NCI-H2107 (cell line): Measurements from ENCODE around the gene INPP5E.

Source experiments
- DNase-seq: peaks from one replicate; lab custom pipeline; 2025; lab: John Stamatoyannopoulos, UW

Gene INPP5E, protein sequence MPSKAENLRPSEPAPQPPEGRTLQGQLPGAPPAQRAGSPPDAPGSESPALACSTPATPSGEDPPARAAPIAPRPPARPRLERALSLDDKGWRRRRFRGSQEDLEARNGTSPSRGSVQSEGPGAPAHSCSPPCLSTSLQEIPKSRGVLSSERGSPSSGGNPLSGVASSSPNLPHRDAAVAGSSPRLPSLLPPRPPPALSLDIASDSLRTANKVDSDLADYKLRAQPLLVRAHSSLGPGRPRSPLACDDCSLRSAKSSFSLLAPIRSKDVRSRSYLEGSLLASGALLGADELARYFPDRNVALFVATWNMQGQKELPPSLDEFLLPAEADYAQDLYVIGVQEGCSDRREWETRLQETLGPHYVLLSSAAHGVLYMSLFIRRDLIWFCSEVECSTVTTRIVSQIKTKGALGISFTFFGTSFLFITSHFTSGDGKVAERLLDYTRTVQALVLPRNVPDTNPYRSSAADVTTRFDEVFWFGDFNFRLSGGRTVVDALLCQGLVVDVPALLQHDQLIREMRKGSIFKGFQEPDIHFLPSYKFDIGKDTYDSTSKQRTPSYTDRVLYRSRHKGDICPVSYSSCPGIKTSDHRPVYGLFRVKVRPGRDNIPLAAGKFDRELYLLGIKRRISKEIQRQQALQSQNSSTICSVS

DNA sequence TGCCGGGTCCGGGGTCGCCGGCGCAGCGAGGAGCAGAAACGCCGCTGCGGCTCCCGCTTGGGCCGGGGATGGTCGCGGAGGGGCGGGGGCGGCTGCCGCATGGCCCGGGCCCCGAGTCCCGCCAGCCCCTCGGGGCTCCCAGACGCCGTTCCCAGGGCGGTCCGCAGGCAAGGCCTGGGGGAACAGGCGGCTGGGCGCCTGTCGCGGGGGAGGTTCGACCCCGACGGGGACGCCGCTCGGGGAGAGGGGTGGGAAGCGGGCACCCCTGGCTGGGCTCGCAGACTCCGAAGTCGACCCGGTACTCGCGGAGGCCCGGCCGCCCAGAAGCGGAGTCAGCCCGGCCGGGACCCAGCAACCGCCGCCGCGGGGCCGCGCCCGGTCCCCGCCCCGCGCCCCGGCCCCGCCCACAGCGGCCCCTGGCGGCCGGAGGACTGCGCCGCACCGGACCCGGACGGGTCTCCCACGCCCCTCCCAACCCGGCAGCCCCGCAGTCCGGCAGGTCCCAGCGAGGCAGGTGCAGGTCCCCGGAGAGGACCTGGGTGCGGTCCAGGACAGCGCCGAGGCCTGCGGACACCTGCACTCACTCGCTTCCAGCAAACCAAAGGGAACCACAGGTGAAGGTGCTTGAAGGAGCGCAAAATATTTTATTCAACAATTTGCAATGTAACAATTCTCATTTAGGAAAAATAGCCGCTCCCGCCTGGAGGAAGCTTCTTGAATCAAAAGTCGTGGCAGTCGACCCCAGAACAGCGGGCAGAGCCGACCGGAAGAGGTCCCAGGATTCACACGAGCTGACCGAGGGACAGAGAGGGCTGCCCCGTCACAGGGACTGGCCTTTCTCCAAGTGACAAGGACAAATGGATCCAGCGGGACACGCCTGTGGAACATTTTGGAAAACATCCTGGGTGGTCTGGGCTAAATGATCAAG lies at the start of gene INPP5E:
Gene INPP5E, minus strand, starts transcription at position 365 of the 928 bp plus-strand sequence. CDS start 426 bp downstream, outside the sequence.
- peak; percentile 39 for DNase-seq

DNA sequence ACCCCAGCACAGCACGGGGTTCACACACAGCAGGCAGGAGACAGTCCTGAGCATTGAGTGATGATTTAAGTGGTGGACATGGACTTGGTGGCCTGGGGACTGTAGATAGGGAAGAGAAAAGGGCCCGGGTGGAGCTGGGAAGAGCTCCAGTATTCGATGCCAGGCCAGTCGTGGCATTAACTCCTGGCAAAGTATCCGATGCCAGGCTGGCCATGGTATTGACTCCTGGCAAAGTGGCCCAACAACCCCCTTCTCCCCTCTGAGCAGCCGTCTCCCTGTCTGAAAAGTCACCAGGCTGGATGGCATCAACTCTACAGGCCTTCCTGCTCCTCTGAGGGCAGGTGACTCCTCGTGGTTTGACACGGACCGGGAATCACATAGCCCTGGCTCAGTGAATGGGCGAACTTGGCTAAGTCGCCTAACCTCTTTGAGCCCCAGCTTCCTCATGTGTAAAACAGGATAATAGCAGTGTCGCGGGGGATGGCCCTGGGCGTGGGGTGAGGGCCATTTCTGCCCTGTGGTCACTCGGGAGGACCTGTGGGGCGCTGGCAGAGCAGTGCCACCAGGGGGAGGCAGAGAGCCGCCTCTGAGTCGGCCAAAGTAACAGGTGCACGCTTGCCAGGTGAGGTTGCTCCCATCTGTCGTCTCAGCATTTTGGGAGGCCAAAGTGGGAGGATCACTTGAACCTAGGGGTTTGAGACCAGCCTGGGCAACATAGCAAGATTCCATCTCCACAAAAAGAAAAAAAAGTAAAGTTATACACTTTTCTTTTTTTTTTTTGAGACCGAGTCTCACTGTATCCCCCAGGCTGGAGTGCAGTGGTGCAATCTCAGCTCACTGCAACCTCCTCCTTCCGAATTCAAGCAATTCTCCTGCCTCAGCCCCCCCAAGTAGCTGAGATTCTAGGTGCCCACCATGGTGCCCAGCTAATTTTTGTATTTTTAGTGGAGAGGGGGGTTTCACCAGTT lies 48.9 kb upstream of the INPP5E start:
- peak; percentile 47 for DNase-seq

DNA sequence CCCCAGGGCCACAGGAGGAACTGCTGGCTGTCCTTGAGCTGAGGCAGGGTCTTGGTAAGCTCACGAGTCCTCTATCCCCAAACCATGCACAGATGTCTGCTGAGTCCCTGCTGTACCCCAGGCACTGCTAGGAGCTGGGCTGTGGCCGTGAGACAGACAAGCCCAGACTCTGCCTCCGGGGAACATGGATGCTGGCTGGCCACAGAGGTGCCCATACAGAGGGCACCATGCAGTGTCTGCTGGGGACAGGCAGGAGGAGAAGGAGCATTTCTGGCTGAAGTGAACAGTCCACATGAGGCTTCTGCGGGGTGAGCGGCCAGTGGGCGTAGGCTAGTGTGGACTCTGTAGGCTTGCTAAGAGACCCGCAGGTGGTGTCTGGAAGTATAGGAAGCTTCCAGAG lies 48.0 kb upstream of the INPP5E start:
- DNase-seq = no peak

DNA sequence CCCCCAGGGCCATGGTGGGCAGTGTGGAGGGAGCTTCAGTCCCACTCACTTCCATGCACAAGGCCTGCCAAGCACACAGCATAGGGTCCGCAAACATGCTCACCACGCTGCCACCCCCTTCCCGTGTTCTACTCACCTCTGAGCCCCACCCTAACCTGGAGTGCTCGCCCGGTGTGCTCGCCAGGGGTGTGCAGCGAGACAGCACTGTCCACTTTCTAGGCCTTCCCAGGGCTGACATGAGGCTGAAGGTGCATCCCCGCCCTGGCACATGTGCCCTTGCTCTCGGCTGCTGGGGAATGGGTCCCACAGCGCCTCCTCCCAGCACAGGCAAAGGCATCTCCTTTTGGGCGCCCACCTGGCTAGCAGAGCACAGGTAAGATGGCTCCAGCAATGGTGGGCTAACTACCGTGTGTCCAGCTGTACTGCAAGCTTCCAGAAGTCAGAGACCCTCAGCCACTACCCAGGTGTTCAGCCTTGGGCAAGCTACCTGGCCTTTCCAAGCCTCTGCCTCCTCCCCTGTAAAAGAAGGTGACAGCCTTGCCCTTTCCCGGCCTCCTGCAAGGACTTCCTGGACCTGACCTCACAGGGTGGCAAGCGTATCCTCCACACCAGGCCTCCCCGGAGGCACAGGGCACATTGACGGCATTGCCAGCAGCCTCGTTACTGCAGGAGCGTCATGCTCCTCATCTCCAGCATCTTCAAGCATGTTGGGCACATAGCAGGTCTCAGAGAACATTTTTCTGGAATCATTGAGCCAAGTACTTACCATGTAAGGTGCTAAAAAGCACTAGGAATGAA lies 47.4 kb upstream of the INPP5E start:
- DNase-seq = no peak

DNA sequence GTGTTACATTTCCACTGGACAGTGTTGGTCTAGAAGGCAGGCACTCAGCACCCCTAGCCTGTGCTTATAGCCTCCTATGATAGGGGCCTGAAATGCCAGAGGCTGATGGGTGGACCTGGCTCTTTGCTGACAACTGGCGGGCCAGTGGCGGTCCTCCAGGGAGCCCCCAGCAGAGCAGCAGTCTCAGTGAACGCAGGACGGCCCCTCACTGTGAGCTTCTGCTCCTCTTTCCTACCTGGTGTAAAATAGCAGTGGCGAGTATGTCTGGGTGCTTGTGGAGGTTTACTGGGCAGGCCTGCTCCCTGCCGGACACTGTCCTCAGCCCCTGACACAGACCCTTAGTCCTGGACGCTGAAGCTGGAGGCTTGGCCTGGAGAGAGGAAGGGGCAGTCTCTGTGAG lies 46.5 kb upstream of the INPP5E start:
- no peak for DNase-seq

DNA sequence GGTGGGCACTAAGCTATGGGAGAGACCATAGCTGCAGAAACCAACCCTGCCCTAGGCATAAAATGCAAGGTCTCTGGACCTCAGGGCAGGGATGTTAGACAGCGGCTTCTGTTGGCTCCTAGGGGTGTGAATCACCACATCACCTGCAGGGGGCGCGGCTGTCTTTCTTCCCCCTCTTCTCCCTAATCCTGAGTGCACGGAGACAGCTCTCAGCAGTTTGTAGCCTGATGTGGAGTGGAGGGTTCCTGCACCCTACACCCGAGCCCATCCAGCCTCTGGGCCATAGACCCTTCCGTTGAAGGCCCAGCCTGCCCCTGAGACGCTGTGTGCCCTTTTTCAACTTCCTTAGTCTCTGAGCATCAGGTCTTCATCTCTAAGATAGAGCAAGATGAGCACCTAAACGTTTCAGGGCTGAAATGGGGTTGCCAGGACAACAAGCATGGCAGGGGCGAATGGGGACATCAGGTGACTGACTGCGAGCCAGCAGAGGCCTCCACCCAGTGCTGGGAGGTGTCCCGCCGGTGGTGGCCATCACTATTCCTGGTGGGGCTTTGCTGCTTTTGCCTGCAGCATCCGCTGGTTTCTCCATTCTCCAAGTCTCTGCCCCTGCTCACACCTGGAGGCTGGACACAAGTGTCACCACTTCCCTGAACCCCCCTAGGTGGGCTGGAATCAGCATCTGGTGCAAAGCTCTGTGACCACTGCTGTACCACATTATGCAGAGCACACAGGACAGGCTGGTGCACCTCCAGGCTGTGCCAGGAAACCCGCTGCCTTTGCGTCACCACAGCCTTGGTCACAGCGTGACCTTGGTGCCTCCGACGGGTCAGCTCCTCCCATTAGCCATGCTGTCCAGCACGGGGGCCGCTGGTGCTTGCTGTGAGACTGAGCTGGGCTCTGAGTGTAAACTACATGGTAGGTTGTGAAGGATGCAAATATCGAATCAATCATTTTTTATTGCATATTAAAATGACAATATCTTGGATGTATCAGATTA lies 45.7 kb upstream of the INPP5E start:
- DNase-seq = peak; percentile 65

DNA sequence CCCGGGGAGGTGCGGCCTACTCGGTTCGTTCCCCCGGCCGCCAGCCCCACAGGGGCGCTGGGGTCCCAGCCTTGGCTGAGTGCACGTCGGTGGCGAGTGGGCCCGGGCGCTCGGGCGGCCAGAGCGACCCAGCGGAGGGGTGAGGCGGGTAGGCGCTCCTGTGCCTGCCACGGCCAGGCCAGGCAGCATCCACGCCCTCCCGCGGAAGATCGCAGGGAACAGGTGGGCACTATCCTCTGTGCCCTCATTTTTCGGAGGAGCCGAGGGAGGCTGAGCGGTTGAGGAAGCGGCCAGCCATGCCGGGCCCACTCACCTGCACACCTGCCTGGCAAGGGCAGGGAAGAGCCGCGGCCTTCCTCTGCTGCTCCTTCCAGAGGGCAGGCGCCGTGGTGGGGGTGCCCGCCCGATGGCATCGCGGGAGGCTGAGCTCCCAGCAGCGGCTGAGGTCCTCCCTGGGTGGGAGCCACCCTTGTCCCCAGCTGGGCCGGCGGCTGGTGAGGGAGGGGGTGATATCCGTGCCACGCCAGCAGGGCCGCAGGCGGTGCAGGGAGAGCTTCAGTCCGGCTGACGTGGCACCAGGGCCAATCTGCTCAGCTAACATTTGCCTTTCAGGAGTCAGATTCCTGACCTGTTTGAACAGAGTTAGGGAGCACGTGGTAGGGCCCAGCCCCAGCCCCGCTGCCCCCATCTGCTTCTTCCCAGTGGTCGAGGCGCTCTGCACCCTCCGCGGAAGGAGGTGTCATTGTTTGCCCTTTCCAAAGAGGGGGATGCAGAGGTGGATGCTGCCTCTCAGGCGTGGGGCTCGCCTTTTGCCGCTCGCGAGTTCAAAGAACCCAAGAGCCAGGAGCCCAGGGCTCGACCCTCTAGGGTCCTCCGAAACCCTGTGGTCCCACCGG lies 44.8 kb upstream of the INPP5E start:
- DNase-seq = no peak

DNA sequence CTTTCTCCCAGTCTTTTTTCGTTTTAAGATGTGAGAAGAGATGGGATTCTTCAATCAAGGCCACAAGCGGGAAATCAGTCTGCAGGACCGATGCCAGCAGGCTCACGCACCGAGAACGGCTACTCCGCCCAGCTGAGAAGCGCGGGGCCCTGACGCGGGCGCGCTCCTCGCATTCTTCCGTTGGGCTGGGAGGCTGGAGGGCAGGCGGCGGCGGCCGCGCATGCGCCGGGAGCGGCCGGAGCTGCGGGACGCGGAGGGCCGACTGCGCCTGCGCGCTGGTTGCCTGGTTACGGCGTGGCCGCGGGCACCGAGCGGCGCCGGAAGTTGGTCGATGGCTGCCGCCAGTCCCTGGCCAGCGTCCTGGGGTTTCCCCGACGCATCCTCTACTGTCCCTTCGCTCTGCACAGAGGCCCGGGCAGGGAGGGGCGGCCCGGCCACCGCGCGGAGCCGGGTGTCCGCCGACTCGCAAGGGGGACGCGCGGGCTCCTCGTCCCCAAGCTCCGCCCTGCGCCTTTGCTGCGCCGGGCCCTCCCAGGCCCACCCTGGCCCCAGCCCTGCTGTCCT lies 44.0 kb upstream of the INPP5E start:
- peak; percentile 91 for DNase-seq

DNA sequence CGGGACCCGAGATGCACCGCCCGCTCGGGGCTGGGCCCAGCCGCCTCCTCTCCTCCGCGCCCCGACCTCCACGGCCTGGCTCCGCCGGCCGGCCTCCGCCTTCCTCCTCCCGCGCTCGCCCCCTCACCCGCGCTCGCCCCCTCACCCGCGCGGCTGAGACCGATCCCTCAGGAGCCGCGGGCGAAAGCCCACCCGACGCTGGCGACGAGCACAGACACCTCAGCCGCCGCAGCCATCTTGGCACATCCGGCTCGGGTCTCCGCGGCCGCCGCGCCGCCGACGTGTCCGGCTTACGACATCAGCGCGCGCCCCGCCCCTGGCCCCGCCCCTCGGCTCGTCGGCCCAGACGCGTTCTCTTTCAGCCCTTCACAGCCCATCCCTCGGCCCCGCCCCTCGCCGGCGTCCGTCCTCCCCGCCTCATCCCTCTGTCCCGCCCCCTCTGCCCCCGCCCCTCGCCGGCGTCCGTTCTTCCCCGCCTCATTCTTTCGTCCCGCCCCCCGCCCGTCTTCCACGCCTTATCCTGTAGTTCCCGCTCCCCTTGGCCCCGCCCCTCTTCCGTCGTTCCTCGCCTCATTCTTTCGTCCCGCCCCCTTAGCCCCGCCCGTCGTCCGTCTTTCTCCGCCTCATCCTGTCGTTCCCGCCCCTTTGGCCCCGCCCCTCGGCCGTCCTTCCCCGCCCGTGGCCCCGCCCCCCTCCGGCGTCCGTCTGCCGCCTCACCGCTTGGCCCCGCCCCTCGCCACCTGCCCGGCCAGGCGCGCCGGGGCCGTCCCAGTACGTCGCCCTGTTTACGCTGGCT lies 43.3 kb upstream of the INPP5E start, which contains the start of gene SEC16A:
Gene SEC16A, minus strand, starts transcription at position 248 of the 796 bp plus-strand sequence. CDS start 5,425 bp downstream, outside the sequence.
- DNase-seq = peak; percentile 100

DNA sequence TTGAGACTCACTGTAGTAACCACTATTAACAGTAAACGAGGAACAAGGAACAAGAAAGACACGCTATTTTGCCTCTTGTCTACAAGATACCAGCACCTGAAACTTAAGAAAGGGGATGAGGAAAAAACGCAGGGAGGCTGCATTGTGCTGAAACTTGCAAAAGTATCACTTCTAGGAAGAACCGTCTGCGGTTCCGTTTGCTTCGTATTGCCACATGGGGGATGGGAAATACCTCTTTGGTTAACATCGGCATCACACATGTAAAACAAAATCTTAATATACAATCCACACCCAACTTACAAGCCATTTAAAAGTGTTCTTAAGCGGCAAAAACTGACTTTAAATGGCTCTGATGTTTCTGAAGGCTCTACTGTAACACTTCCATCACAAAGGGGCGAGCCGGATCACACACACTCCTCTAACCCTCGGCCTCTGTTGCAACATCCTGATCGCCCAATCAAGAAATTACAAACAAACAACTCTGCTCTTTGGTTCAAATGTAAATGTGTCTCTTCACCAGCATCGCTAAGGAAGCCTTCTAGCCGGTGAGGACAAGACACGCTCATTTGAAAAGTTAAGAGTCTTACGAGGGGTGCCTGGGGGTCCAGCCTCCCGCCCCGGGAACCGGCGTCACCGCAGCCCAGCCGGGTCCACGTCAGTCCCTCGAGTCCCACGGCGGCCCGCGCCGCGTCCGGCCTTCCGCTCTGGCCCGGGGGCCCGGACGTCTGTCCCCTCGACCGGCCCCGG lies 42.6 kb upstream of the INPP5E start:
- no peak for DNase-seq

DNA sequence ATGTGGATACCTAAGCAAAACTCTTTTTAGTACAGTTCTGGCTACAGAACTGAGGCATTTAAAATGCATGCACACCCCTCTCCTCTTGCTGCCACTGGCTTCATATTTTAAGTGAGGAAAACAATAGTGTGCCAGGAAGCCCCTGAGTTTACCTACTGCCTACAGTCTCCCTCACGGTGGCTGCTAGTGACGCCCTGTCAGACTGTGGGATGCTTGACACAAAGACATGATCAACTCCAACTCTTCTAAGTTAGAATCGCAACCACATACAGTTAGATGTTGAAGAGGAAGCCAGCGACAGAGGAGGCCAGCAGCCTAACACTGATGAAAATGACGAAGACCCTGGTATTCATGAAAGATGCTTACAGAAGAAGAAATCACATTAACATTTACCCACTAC lies 41.9 kb upstream of the INPP5E start:
- DNase-seq = no peak

DNA sequence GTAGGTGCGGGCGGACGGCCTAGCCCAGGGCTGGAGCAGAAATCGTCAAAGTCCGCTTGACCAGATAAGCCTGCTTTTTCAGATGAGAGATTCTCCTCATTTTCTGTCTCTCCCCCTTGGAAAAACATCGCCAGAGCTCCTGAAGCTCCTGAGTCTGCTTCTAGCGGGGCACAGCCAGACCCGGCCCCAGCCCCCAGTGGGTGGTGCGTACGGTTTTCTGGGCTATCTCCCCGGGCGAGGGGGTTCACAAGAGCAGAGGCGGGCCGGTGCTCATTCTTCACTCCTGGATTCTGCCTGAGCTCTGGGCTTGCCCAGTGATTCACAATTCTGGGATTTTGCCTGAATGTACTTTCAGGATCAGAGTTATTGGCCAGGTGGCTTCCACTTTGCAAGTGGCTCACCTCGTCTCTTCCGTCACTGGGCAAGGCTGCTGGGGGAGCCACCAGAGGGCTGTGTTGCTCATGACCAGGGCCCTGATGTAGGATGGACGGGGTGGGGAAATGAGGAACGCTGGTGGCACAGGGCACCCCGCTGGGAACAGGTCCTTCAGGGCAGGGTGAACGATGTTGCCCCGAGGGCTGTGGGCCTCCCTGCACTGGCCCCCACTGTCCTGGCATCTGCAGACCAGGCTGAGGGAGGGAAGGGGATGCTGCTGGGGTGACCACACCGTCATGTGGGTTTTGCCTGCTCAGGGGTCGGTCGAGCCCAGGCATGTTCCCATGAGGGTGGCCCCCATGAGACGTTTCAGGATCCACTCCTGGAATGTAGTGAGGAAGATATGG lies 36.9 kb upstream of the INPP5E start:
- DNase-seq = no peak

DNA sequence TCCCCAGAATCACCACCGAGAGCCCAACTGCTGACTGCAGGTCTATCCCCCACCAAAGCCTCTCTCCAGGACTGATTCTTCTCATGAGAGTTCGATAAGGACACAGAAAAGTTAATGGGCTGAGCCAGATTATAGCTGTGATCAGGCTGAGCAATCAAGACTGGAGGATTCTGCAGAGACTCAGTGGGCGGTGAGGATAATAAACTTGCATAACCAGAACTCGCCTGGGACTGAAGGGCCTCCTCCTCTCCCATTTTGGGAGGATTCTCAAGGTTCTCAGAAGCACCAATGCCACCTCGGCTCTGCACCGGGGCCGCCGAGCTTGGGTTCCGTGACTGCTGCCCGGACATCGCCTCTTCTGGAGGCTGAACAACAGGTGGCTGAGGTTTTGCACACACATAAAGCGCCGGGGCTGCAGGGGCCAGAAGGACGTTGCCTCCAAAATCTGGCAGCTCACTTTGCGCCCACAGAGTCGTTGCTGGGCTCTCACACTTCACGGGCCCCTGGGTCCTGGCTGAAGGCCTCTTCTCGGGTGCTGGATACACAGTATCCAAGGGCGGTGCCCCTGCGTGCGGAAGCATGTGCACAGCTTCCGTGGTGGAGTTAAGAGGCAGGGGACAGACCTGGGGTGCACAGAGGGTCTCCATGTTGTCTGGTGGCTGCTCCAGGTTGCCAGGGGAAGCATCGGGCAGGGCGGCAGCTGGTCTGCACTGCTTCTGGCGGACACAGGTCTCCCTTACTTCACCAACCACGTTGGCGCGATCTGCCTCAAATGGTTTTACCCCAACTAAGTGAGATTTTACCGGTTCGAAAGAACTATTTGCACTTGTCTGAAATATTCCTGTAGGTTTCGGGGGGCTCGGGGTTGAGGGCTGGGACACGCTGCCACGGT lies 35.6 kb upstream of the INPP5E start:
- DNase-seq = no peak

DNA sequence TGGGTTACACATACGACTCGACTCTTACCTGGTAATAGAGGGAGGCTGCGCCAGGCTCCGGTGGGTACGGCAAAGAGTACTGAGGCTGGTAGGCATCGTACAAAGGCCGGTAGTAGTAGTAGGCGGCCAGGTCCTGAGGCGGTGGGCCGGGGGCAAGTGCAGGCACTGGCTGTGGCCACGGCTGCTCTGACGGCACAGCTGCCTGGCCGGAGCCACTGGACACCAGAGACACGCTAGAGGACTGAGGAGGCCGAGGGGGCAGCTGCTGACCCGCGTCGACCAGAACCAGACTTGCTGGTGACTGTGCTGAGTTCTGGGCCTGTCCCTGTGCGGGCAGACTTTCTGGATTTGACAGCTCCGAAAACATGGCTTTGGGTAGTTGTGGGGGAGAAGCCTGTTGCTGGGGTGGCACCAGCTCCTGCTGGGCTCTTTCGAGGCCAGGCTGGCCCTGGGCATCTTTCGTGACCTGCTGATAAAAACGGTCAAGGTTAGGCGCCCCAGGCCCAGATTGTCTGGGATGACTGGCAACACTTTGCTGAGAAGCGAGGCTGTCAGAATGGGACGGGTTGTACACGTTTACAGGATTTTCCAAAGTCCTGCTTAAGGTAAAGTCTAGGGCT lies 34.5 kb upstream of the INPP5E start:
- no peak for DNase-seq
